LNCAP (cell line): ENCODE measurements around the gene TCF25.

Experiments used
- CTCF ChIP-seq: fragments of 450-650 bp; IDR thresholded peaks from 2 replicates; pipeline ENCODE4 v1.5.1; 2017; ENCODE audit warnings: mild to moderate bottlenecking

The TCF25 gene

GRCh38 chr16:89915303-89916232 lies 42.2 kb downstream of the TCF25 start:
- TF ChIP-seq CTCF = no peak

GRCh38 chr16:89917773-89918452 lies 44.5 kb downstream of the TCF25 start:
- no peak for TF ChIP-seq CTCF

GRCh38 chr16:89918453-89919347 lies 45.3 kb downstream of the TCF25 start, which contains the start of gene MC1R:
MC1R (plus strand) TSS chr16:89918862; CDS start chr16:89919259, 397 bp downstream.
- TF ChIP-seq CTCF = no peak

- no peak for TF ChIP-seq CTCF
Measured at GRCh38 chr16:89919535-89920406, 46.4 kb downstream of the TCF25 start.

GRCh38 chr16:89920723-89921122 lies 47.3 kb downstream of the TCF25 start:
- TF ChIP-seq CTCF = no peak

- no peak for TF ChIP-seq CTCF
Measured at GRCh38 chr16:89921131-89921701, 47.8 kb downstream of the TCF25 start.
